Sigmoid colon (tissue), 7 donors: Measurements from ENCODE around the gene LRRC45. TPM values are rescaled to one million over a fixed set of nuclear protein-coding genes. Genes with fewer than 3 reads are reported as not detected.

ENCODE experiments used
- DNase-seq: peaks from one replicate; pipeline ENCODE4 v3.0.0-alpha.2; 2019
- H3K27ac ChIP-seq, 4 donors: fragments of 200-600 bp; sonication (generic); one replicate each; pipeline ENCODE4 v1.5.1; 2016 to 2019; ENCODE audit warnings: mild to moderate bottlenecking in 1 of 4
- H3K27me3 ChIP-seq, 3 donors: fragments of 200-600 bp; sonication (generic); one replicate each; pipeline ENCODE4 v1.5.1; 2019; ENCODE audit warnings: mild to moderate bottlenecking in 1 of 3
- H3K36me3 ChIP-seq, 4 donors: fragments of 200-600 bp; sonication (generic); one replicate each; pipeline ENCODE4 v1.5.1; 2016 to 2019
- H3K4me1 ChIP-seq, 4 donors: fragments of 200-600 bp; sonication (generic); one replicate each; pipeline ENCODE4 v1.5.1; 2017 to 2019
- H3K4me3 ChIP-seq, 4 donors: fragments of 200-600 bp; sonication (generic); one replicate each; pipeline ENCODE4 v1.5.1; 2017 to 2019; ENCODE audit warnings: mild to moderate bottlenecking in 2 of 4, moderate library complexity in 1 of 4
- H3K9me3 ChIP-seq, 4 donors: fragments of 200-600 bp in 3 of 4; sonication (generic) in 3 of 4; one replicate each; pipeline versions ENCODE4 v1.5.1 to v1.6.1; 2013 to 2019
- CTCF ChIP-seq, 4 experiments: fragments of 450-650 bp in 3 of 4; fragments of 200-600 bp in 1 of 4; IDR thresholded peaks; one replicate each; pipeline ENCODE4 v1.5.1; 2016 to 2019; ENCODE audit warnings: antibody characterized with exemption in 4 of 4, mild to moderate bottlenecking in 3 of 4, moderate library complexity in 2 of 4
- EP300 ChIP-seq, 4 donors: sonication (generic); formaldehyde crosslinking; IDR thresholded peaks; one replicate each; pipeline ENCODE4 v1.6.1; 2017; ENCODE audit warnings: antibody characterized with exemption in 4 of 4
- POLR2A ChIP-seq, 2 donors: fragments of 450-650 bp; IDR thresholded peaks; one replicate each; pipeline ENCODE4 v1.6.1; 2016; ENCODE audit warnings: antibody characterized with exemption in 2 of 2, mild to moderate bottlenecking in 2 of 2, moderate library complexity in 2 of 2
- POLR2AphosphoS5 ChIP-seq, 4 donors: sonication (generic); formaldehyde crosslinking; IDR thresholded peaks; one replicate each; pipeline ENCODE4 v1.6.1; 2017; ENCODE audit warnings: antibody characterized with exemption in 4 of 4
- WGBS, 2 donors: extraction: QIAGEN DNeasy Blood & Tissue Kit; methylation state at CpG; one replicate each; pipeline ENCODE4 v1.1.7; 2013; 5-methylcytosine and 5-hydroxymethylcytosine counted together
- intact Hi-C: fragments of 100-400 bp; cut with DNase I; formaldehyde crosslinking; loops from one replicate; pipeline ENCODE4 v1.15.1; 2023
- polyA plus RNA-seq, 3 donors: library from polyadenylated mRNA; stranded (reverse); fragments of 200-250 nt; gene quantifications; one replicate each; pipeline ENCODE4 v1.2.3, GENCODE V29; 2013
- total RNA-seq, 4 donors: library from RNA; depleted of rRNA; stranded (reverse); fragments of >200 nt; gene quantifications; one replicate each; pipeline ENCODE4 v1.1.0, GENCODE V29; 2016
- donor health status: healthy with polysubstance abuse.
- donor health status: Bipolar disorder and iron deficiency.
- donor health status: healthy.

LRRC45 gene
- total and polyA plus RNA-seq, 7 donors, result 5.3 to 28.6 (median 6.7) TPM

GRCh38 chr17:82048571-82048971 is 25.5 kb downstream of the LRRC45 start:
- intact Hi-C loops, result no loop called here
- TF ChIP-seq POLR2AphosphoS5 (IDR thresholded peaks at IDR 0.05) (no peak), EP300 (IDR thresholded peaks at IDR 0.05) (no peak), CTCF (IDR thresholded peaks at IDR 0.05) (no peak), POLR2A (IDR thresholded peaks at IDR 0.05) (no peak)
- 91 to 93% methylated on average over 20 of the region's 20 CpGs for WGBS, 2 donors

GRCh38 chr17:82049106-82049505 is 26.0 kb downstream of the LRRC45 start:
- WGBS, 2 donors, result 86 to 91% methylated on average over 8 of the region's 8 CpGs
- DNase-seq, result no peak
- TF ChIP-seq POLR2AphosphoS5 (IDR thresholded peaks at IDR 0.05), result no peak
- no peak for TF ChIP-seq EP300 (IDR thresholded peaks at IDR 0.05)
- TF ChIP-seq POLR2A (IDR thresholded peaks at IDR 0.05), result no peak
- no peak for TF ChIP-seq CTCF (IDR thresholded peaks at IDR 0.05)
- Histone ChIP-seq H3K36me3 (peaks cover 0 to 46% (median 6%) of the 10 kb centered on the region in 4 donors), H3K27me3 (no peaks in the 10 kb centered on the region), H3K4me1 (peaks cover 0 to 38% (median 35%) of the 10 kb centered on the region in 4 donors), H3K27ac (no peak overlapping the region), H3K4me3 (no peak overlapping the region), H3K9me3 (no peaks in the 10 kb centered on the region)
- intact Hi-C loops, result no loop called here

More at GRCh38 chr17:82048571-82048971, 25.5 kb downstream of the LRRC45 start:
- Histone ChIP-seq H3K27me3 (no peaks in the 10 kb centered on the region), H3K9me3 (no peaks in the 10 kb centered on the region), H3K4me1 (peaks cover 0 to 35% (median 30%) of the 10 kb centered on the region in 4 donors), H3K36me3 (peaks cover 0 to 41% (median 6%) of the 10 kb centered on the region in 4 donors), H3K27ac (no peak overlapping the region), H3K4me3 (no peak overlapping the region)
- DNase-seq, result no peak

GRCh38 chr17:82049521-82049971 is 26.4 kb downstream of the LRRC45 start:
- TF ChIP-seq POLR2AphosphoS5 (IDR thresholded peaks at IDR 0.05), result no peak
- TF ChIP-seq POLR2A (IDR thresholded peaks at IDR 0.05), result no peak
- TF ChIP-seq EP300 (IDR thresholded peaks at IDR 0.05), result no peak
- TF ChIP-seq CTCF (IDR thresholded peaks at IDR 0.05), result no peak
- H3K9me3 ChIP-seq, result no peaks in the 10 kb centered on the region
- intact Hi-C loops, result no loop called here
- H3K4me3 ChIP-seq, result no peak overlapping the region
- H3K36me3 ChIP-seq, result peaks cover 2 to 51% (median 9%) of the 10 kb centered on the region in 4 donors
- H3K27ac ChIP-seq, result no peak overlapping the region
- H3K4me1 ChIP-seq, result peaks cover 0 to 38% (median 35%) of the 10 kb centered on the region in 4 donors
- no peaks in the 10 kb centered on the region for H3K27me3 ChIP-seq
- WGBS, 2 donors, result 86 to 93% methylated on average over 16 of the region's 16 CpGs
- DNase-seq, result no peak

GRCh38 chr17:82050152-82050760 is 27.2 kb downstream of the LRRC45 start:
- Histone ChIP-seq H3K9me3 (no peaks in the 10 kb centered on the region), H3K4me3 (peak overlapping the region in 3 of 4 donors; percentile 83 to 90 (median 89)), H3K36me3 (peaks cover 10 to 58% (median 16%) of the 10 kb centered on the region in 4 donors), H3K4me1 (peaks cover 0 to 38% (median 35%) of the 10 kb centered on the region in 4 donors), H3K27me3 (no peaks in the 10 kb centered on the region), H3K27ac (peak overlapping the region in 3 of 4 donors; percentile 66 to 84 (median 77))
- DNase-seq, result no peak
- TF ChIP-seq POLR2A (IDR thresholded peaks at IDR 0.05) (no peak), EP300 (IDR thresholded peaks at IDR 0.05) (no peak)
- WGBS, 2 donors, result 89 to 91% methylated on average over 28 of the region's 28 CpGs
- intact Hi-C loops, result no loop called here

GRCh38 chr17:82050761-82051641 is 27.9 kb downstream of the LRRC45 start:
- 17 to 19% methylated on average over 79 of the region's 79 CpGs for WGBS, 2 donors
- intact Hi-C loops, result no loop called here
- H3K36me3 ChIP-seq, result peaks cover 16 to 65% (median 21%) of the 10 kb centered on the region in 4 donors

More at GRCh38 chr17:82050761-82051641, 27.9 kb downstream of the LRRC45 start:
- Histone ChIP-seq H3K9me3 (no peaks in the 10 kb centered on the region), H3K27ac (peak overlapping the region; percentile 46 to 84 (median 72)), H3K4me3 (peak overlapping the region; percentile 54 to 90 (median 86)), H3K27me3 (no peaks in the 10 kb centered on the region), H3K4me1 (peaks cover 0 to 38% (median 35%) of the 10 kb centered on the region in 4 donors)
- no peak for DNase-seq
- TF ChIP-seq EP300 (IDR thresholded peaks at IDR 0.05) (no peak), POLR2AphosphoS5 (IDR thresholded peaks at IDR 0.05) (no peak), POLR2A (IDR thresholded peaks at IDR 0.05) (no peak), CTCF (IDR thresholded peaks at IDR 0.05) (no peak)
